ENCODE measurements around the gene CACNB2.
A peak's percentile ranks its signal among the peaks of the same experiment; 100 is the strongest.

CACNB2 gene

DNA sequence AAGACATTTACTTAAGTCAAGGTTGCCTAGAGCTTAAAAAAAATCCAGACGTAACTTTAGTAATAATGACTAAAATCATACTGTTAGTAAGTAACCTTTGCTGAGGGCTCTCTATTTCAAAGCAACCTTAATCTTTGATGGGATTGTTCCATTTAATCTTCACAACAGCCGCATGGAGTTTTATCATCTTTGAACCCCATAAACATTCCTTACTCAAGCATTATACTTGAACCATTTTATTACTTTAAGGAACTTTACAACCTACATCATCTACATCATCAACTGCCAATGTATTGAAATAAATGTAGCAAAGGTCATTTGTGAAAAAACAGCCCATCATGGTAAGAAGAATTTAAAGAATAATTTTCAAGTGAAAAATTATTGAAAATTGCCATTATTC is 22.9 kb upstream of the CACNB2 start:
- Histone ChIP-seq H3K9ac (ENCODE audit: low read depth, low read length) (no peak overlapping the region), H3K4me1 (ENCODE audit: insufficient read depth, low read length) (no peaks in the 10 kb centered on the region), H3K27ac (ENCODE audit: low read depth, low read length) (no peak overlapping the region), H3K36me3 (ENCODE audit: insufficient read depth, low read length) (no peaks in the 10 kb centered on the region), H3K4me3 (ENCODE audit: low read length) (no peak overlapping the region), H3K9me3 (ENCODE audit: insufficient read depth, low read depth, low read length) (no peaks in the 10 kb centered on the region), H3K27me3 (ENCODE audit: insufficient read depth, low read length) (no peaks in the 10 kb centered on the region)
- 97% methylated on average over 1 of the region's 2 CpGs for WGBS

DNA sequence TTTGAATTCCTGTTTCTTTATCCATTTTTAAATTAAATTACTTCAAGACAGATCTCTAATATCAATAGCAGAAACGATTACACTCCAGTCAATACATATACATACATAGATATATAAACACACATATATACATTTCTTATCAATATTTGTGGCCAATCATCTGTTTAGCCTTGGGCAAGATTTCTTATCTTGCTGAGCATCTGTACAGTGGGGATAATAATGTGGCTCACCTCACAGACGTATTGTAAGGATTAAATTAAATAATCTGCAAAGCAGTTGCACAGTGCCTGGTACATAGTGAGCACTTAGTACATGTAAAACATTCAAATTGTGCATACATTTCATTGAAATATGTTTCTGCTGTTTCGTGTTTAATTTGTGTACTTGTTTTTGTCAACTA is 17.5 kb upstream of the CACNB2 start:
- no peaks in the 10 kb centered on the region for H3K9me3 ChIP-seq (ENCODE audit: insufficient read depth, low read depth, low read length)

DNA sequence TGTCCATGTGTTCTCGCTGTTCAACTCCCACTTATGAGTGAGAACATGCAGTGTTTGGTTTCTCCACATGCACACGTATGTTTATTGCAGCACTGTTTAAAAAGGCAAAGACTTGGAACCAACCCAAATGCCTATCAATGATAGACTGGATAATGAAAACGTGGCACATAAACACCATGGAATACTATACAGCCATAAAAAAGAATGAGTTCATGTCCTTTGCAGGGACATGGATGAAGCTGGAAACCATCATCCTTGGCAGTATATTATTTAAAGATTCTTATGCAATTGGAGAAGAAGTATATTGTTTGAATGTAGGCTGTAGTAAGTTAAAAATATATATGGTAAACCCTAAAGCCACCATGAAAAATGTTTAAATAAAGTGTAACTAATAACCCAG is 7.2 kb upstream of the CACNB2 start:
- WGBS, result 96% methylated on average over 3 of the region's 3 CpGs
- Histone ChIP-seq H3K4me1 (ENCODE audit: insufficient read depth, low read length) (peaks cover 22% of the 10 kb centered on the region), H3K4me3 (ENCODE audit: low read length) (no peak overlapping the region), H3K36me3 (ENCODE audit: insufficient read depth, low read length) (no peaks in the 10 kb centered on the region), H3K9me3 (ENCODE audit: insufficient read depth, low read depth, low read length) (no peaks in the 10 kb centered on the region), H3K9ac (ENCODE audit: low read depth, low read length) (no peak overlapping the region), H3K27ac (ENCODE audit: low read depth, low read length) (no peak overlapping the region), H3K27me3 (ENCODE audit: insufficient read depth, low read length) (no peaks in the 10 kb centered on the region)

More for the DNA sequence above, 17.5 kb upstream of the CACNB2 start:
- Histone ChIP-seq H3K4me3 (ENCODE audit: low read length) (no peak overlapping the region), H3K4me1 (ENCODE audit: insufficient read depth, low read length) (no peaks in the 10 kb centered on the region), H3K27me3 (ENCODE audit: insufficient read depth, low read length) (no peaks in the 10 kb centered on the region), H3K9ac (ENCODE audit: low read depth, low read length) (no peak overlapping the region), H3K36me3 (ENCODE audit: insufficient read depth, low read length) (no peaks in the 10 kb centered on the region), H3K27ac (ENCODE audit: low read depth, low read length) (no peak overlapping the region)
- 93% methylated on average over 3 of the region's 3 CpGs for WGBS

DNA sequence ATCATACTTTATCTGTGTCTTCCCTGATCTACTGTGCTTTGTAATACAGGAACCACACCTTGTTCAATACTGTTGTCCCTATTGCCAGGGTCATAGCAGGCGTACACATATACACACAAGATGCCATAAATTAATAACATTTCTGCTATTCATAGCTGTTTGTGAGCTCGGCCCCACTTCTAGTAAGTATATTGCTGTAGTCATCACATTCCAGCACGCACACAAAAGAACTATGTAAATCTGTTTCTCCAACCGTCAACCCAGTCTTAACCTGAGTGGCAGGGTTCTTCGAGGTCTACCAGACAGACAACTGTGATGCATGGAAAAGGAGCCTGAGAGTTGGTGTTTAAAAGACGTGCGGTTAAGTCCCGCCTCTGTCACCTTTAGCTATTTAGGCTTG is 5.7 kb upstream of the CACNB2 start:
- no peak overlapping the region for H3K27ac ChIP-seq (ENCODE audit: low read depth, low read length)
- no peak overlapping the region for H3K9ac ChIP-seq (ENCODE audit: low read depth, low read length)
- H3K4me3 ChIP-seq (ENCODE audit: low read length), result no peak overlapping the region
- H3K27me3 ChIP-seq (ENCODE audit: insufficient read depth, low read length), result peaks cover 4% of the 10 kb centered on the region
- H3K36me3 ChIP-seq (ENCODE audit: insufficient read depth, low read length), result no peaks in the 10 kb centered on the region
- H3K9me3 ChIP-seq (ENCODE audit: insufficient read depth, low read depth, low read length), result no peaks in the 10 kb centered on the region
- H3K4me1 ChIP-seq (ENCODE audit: insufficient read depth, low read length), result peaks cover 22% of the 10 kb centered on the region
- 96% methylated on average over 8 of the region's 8 CpGs for WGBS

DNA sequence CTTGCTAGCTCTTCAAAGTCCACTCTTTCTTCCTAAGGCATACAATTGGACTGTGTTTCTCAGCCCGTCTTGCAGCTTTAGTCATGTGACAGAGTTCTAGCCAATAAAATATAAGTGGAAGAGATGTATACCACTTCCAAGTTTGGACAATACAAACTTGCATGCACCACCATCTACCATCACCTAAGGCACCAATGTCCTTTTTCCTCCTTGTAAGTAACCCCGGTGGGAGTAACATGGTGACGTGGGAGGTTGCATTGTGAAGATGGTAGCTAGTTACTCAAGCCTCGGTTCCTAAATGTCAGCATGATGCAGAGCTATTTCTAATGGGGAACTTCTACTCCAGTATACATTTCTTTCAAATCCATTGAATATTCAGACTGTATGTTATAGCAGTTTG is 5.3 kb upstream of the CACNB2 start:
- no peaks in the 10 kb centered on the region for H3K9me3 ChIP-seq (ENCODE audit: insufficient read depth, low read depth, low read length)
- no peaks in the 10 kb centered on the region for H3K36me3 ChIP-seq (ENCODE audit: insufficient read depth, low read length)
- no peak overlapping the region for H3K9ac ChIP-seq (ENCODE audit: low read depth, low read length)
- H3K4me3 ChIP-seq (ENCODE audit: low read length), result no peak overlapping the region
- 86% methylated on average over 1 of the region's 4 CpGs for WGBS
- H3K27me3 ChIP-seq (ENCODE audit: insufficient read depth, low read length), result peaks cover 8% of the 10 kb centered on the region
- no peak overlapping the region for H3K27ac ChIP-seq (ENCODE audit: low read depth, low read length)
- H3K4me1 ChIP-seq (ENCODE audit: insufficient read depth, low read length), result peaks cover 22% of the 10 kb centered on the region

DNA sequence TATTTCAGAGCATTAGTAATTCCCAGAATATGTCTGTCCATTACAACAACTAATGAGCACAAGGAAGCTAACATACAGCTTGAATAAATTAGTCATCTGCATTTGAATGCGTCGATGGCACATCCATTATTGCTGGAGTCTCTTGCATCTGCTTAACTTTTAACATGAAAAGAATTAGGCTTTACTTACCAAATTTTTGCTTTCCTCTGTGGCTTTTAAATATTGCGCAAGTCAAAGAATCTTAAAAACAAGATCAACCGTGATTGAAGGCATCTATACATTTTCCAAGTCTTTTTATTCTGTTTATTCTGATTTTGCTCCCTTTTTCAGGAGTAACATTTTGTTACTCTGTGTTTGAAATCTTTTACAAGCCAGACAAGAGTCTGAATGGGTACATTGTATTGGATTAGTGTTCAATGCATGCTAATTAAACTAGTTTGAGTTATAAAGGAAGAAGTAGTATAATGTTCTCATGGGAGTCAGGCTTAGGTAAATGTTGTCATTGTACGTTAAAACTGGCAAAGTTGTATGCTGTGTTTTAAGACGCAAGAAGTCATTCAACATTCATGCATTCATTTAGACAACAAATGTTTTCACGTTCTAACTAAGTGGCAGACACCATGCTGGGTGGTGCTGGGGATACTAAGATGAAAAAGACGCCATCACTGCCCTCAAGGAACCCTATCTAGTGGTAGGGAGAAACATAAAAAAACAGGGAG is 4.0 kb upstream of the CACNB2 start:
- Histone ChIP-seq H3K4me3 (ENCODE audit: low read length) (no peak overlapping the region), H3K9me3 (ENCODE audit: insufficient read depth, low read depth, low read length) (no peaks in the 10 kb centered on the region), H3K36me3 (ENCODE audit: insufficient read depth, low read length) (no peaks in the 10 kb centered on the region), H3K27ac (ENCODE audit: low read depth, low read length) (peak overlapping the region; percentile 46; the same call in 1 of the 2 replicates), H3K9ac (ENCODE audit: low read depth, low read length) (no peak overlapping the region; the same call in 1 of the 2 replicates), H3K4me1 (ENCODE audit: insufficient read depth, low read length) (peaks cover 22% of the 10 kb centered on the region), H3K27me3 (ENCODE audit: insufficient read depth, low read length) (peaks cover 18% of the 10 kb centered on the region)
- 27% methylated on average over 6 of the region's 8 CpGs for WGBS

DNA sequence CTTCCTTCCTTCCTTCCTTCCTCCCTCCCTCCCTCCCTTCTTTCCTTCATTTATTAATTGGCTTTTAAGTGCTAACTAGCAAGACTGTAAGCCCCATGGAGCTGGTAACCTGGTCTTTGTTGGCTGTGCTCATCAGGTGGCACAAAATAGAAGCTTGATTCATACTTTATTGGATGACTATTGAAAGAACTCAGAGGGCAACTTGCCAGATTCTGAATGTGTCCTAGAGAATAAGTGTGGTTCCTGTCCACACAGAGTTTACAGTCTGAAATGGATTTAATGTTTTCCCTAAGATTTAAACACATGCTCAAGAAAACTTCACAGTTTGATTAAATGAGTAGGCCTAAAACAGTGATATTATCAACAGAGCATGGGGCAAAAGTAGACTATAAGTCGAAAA is 3.1 kb upstream of the CACNB2 start:
- WGBS, result 91% methylated on average over 1 of the region's 1 CpG
- peaks cover 25% of the 10 kb centered on the region for H3K4me1 ChIP-seq (ENCODE audit: insufficient read depth, low read length)
- H3K27ac ChIP-seq (ENCODE audit: low read depth, low read length), result no peak overlapping the region
- no peaks in the 10 kb centered on the region for H3K36me3 ChIP-seq (ENCODE audit: insufficient read depth, low read length)
- H3K27me3 ChIP-seq (ENCODE audit: insufficient read depth, low read length), result peaks cover 27% of the 10 kb centered on the region
- no peak overlapping the region for H3K9ac ChIP-seq (ENCODE audit: low read depth, low read length)
- H3K4me3 ChIP-seq (ENCODE audit: low read length), result no peak overlapping the region
- no peaks in the 10 kb centered on the region for H3K9me3 ChIP-seq (ENCODE audit: insufficient read depth, low read depth, low read length)

DNA sequence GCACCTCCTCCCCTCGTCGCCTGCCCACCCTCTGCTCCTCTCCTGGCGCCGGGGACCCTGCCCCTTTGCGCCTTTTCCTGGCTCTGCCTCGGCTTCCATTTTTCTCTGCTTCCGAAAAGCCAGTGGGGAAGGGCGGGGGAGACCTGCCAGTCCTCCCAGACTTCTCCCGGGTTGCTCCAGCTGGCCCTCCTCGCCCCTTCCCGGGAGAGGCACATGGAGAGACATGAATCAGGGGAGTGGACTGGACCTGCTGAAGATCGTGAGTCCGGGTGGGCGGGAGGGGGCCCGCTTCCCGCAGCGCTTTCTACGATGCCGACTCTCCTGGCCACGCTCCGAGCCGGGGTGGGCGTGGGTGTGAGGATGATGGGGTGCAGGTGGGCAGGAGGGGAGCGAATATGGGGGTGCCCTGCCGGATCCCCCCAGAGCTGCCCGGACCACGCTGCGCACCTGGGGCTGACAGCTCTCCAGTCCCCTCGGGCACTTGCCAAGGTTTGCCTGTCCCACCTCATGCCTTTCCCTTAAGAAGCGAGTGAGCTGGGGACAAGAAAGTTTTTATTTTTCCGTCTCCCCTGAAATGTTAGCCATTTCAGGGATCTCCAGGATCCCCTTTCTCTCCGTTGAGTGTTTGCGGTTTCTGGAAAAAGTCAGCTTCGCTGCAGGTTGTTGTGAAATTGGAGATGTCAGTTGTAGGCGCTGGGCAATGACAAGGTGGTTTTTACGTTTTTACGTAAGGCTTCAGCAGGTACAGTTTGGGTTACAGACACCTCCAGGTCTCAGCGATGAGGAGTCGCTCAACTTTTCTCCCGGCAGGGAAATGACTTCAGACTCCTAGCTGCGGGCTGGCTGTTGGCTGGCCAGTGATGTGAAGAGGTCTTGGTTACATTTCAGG is 977 bp downstream of the CACNB2 start:
- Histone ChIP-seq H3K9ac (ENCODE audit: low read depth, low read length) (peak overlapping the region; percentile 77), H3K9me3 (ENCODE audit: insufficient read depth, low read depth, low read length) (no peaks in the 10 kb centered on the region), H3K36me3 (ENCODE audit: insufficient read depth, low read length) (no peaks in the 10 kb centered on the region), H3K4me3 (ENCODE audit: low read length) (peak overlapping the region; percentile 81), H3K27ac (ENCODE audit: low read depth, low read length) (no peak overlapping the region), H3K27me3 (ENCODE audit: insufficient read depth, low read length) (peaks cover 33% of the 10 kb centered on the region), H3K4me1 (ENCODE audit: insufficient read depth, low read length) (peaks cover 14% of the 10 kb centered on the region)
- 1% methylated on average over 41 of the region's 41 CpGs for WGBS

DNA sequence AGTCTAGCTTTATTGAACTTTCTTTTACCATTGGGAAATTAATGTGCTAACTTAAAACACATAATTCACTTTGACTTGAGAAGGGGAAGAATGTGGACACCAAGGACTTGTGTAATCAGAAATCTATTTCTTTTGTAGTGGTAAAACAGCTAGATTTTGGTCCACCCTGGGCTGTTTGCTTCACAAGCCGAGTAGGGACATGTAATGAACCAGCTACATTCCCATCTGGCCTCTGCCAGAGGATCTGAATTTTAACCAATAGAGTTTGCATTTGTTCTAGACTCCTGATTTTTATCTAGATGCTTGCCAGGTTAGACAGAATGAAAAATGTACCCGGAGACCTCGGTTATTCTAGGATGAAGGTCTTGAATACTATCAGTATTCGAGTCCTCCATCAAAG is 1.9 kb downstream of the CACNB2 start:
- H3K9ac ChIP-seq (ENCODE audit: low read depth, low read length), result no peak overlapping the region
- 0 out of 2 replicates have a peak, but pooled peaks cover 6% of the 10 kb centered on the region for H3K4me1 ChIP-seq (ENCODE audit: insufficient read depth, low read length)
- 0 out of 2 replicates have a peak overlapping the region, but pooled peaks have one; percentile 81 for H3K4me3 ChIP-seq (ENCODE audit: low read length)
- no peaks in the 10 kb centered on the region for H3K36me3 ChIP-seq (ENCODE audit: insufficient read depth, low read length)
- no peaks in the 10 kb centered on the region for H3K9me3 ChIP-seq (ENCODE audit: insufficient read depth, low read depth, low read length)
- H3K27me3 ChIP-seq (ENCODE audit: insufficient read depth, low read length), result peaks cover 33% of the 10 kb centered on the region
- H3K27ac ChIP-seq (ENCODE audit: low read depth, low read length), result no peak overlapping the region
- 89% methylated on average over 4 of the region's 4 CpGs for WGBS

DNA sequence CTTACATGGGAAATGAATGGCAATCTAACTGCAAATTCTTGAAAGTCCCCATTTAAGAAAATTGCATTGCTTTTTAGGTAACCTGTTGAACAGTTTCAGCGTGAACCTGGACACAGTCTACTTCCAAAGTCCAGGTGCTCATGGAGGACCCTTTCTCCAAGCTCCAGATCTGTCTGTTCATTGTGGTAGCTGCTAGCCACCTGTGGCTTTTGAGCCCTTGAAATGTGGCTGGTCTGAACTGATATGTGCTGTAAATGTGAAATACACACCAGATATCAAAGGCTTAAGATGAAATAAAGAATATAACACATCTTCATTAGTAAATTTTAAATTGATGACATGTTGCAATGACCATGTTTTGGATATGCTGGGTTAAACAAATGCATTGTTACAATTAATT is 4.2 kb downstream of the CACNB2 start:
- WGBS, result 96% methylated on average over 1 of the region's 1 CpG
- Histone ChIP-seq H3K9me3 (ENCODE audit: insufficient read depth, low read depth, low read length) (no peaks in the 10 kb centered on the region), H3K27me3 (ENCODE audit: insufficient read depth, low read length) (peaks cover 29% of the 10 kb centered on the region), H3K4me3 (ENCODE audit: low read length) (no peak overlapping the region), H3K9ac (ENCODE audit: low read depth, low read length) (no peak overlapping the region), H3K36me3 (ENCODE audit: insufficient read depth, low read length) (no peaks in the 10 kb centered on the region), H3K4me1 (ENCODE audit: insufficient read depth, low read length) (0 out of 2 replicates have a peak, but pooled peaks cover 6% of the 10 kb centered on the region), H3K27ac (ENCODE audit: low read depth, low read length) (no peak overlapping the region)

DNA sequence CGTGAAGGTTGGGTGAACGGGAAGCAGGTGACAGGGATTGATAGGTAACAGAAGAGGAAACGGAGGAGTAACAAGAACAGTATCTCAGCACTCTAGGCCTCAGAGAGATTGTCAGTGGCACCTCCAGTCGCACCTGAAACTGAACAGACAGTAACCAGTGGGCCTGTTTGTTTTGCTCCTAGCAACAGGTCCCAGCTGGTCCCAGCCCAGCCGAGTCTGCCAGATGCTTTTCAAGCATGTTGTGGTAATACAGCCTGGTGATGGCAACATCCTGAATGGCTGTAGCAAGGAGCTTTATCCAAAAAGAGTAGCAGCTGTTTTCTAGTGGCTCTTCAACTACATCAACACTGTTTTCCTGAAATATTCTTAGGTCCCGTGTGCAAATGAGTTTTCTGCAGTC is 4.7 kb downstream of the CACNB2 start:
- Histone ChIP-seq H3K9ac (ENCODE audit: low read depth, low read length) (no peak overlapping the region), H3K36me3 (ENCODE audit: insufficient read depth, low read length) (no peaks in the 10 kb centered on the region), H3K4me1 (ENCODE audit: insufficient read depth, low read length) (0 out of 2 replicates have a peak, but pooled peaks cover 6% of the 10 kb centered on the region), H3K27me3 (ENCODE audit: insufficient read depth, low read length) (peaks cover 24% of the 10 kb centered on the region), H3K4me3 (ENCODE audit: low read length) (no peak overlapping the region), H3K27ac (ENCODE audit: low read depth, low read length) (no peak overlapping the region), H3K9me3 (ENCODE audit: insufficient read depth, low read depth, low read length) (no peaks in the 10 kb centered on the region)
- WGBS, result 84% methylated on average over 6 of the region's 6 CpGs
